HG02973 (cell line): ENCODE results near the gene ZNF841.
"Not testable (repeated sequence)": the region's sequence is repeated elsewhere in the genome, so short reads cannot be mapped to it uniquely, and the experiment has no call there.

Source experiments
- ATAC-seq: cut with Tn5 transposase; IDR thresholded peaks from one replicate; pipeline ENCODE4 v1.9.1; 2021; ENCODE audit warnings: moderate library complexity; ENCODE audit not compliant: unreplicated experiment

The ZNF841 gene

GRCh38 chr19:52095172-52096014, at the start of gene ZNF841:
Gene ZNF841, minus strand, starts transcription at chr19:52095765. Its CDS starts 10,964 bp downstream, at chr19:52084801.
- peak; percentile 87 for ATAC-seq

DNA sequence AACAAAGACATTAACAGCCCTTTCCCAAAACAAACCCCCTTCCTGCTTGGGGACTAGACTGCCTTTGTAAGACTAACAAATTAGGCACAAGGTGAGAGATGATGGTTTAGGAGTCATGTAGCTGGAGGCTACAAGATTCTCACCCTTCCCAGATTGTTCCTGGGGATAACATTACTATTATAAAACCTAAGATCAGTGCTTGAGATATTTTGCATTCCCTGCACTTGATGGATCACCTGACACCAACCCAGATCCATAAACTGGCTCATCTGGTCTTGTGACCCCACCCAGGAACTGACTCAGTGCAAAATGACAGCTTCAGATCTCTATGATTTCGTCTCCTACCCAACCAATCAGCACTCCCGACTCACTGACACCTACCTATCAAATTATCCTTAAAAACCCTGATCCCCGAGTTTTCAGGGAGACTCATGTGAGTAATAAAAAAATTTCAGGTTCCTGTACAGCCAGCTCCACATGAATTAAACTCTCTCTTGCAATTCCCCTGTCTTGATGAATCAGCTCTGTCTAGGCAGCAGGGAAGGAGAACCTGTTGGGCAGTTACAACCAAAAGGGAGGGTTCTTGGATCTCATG, 46.5 kb upstream of the ZNF841 start:
- ATAC-seq = no peak

GRCh38 chr19:52141203-52141602, 45.6 kb upstream of the ZNF841 start:
- ATAC-seq = no peak

- ATAC-seq = peak; percentile 95
Observed at GRCh38 chr19:52140032-52140710, 44.6 kb upstream of the ZNF841 start.

- peak; percentile 48 for ATAC-seq
Observed at GRCh38 chr19:52139252-52140031, 43.9 kb upstream of the ZNF841 start, which contains the start of gene ZNF616. Gene ZNF616, minus strand, starts transcription at chr19:52139938. Its CDS starts 9,426 bp downstream, at chr19:52130512.

GRCh38 chr19:52138983-52139251, 43.4 kb upstream of the ZNF841 start:
- no peak for ATAC-seq

DNA sequence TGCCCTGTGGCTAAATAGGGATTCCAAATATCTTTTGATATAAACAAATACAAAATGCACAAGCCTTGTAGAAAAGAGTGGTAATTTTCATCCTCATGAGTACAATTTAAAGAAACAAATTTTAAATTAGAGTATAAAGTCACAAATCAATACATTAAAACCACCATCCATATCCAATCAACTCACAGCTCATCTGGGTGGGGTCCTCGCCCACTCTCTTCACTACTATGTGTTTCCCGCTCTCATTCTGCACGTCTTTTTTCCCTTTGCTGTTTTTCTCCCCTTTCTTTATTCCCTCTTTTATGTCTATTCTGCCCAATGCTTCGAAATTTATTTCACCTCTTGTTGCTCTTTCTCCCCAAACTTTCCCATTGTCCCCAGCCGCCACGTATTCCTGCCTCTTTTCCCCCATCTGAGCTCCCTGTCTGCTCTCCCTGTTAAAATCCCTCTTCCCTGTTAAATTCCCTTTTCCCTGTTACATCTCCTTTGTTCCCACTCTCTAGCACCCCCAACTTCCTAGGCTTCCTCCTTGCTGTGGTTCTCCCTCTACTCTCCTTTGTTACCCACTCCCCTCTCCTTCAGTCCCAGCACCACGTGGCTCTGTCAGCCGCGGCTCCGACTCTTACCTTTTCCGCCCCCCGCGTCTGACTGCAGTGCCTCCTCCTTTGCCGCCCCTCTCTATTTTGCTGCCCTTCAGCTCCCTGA, 42.9 kb upstream of the ZNF841 start:
- no peak for ATAC-seq

- ATAC-seq = no peak
Observed at GRCh38 chr19:52120286-52120685, 24.7 kb upstream of the ZNF841 start.

DNA sequence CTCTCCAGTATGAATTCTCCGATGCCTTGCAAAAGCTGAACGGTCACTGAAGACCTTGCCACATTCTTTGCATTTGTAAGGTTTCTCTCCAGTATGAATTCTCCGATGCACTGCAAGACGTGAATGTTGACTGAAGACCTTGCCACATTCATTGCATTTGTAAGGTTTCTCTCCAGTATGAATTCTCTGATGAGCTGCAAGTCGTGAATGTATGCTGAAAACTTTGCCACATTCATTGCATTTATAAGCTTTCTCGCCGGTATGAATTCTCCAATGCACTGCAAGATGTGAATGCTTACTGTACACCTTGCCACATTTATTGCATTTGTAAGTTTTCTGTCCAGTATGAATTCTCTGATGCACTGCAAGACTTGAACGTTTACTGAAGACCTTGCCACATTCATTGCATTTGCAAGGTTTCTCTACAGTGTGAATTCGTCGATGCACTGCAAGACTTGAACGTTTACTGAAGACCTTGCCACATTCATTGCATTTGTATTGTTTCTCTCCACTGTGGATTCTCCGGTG, 20.0 kb upstream of the ZNF841 start:
- no peak for ATAC-seq

DNA sequence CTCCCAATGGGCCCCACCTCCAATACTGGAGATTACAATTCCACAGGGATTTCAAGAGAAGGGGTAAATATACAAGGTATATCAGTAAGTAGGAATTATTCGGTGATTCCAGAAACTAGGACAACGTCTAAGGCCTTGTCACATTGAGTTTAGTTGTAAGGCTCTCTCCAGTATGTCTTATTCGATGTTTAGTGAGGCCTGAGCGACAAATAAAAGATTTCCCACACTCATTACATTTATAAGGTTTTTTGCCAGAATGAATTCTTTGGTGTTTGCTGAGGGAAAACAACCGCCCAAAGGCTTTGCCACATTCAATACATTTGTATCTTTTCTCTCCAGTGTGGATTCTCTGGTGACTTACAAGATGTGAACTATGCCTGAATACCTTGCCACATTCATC, 19.1 kb upstream of the ZNF841 start:
- ATAC-seq = no peak

DNA sequence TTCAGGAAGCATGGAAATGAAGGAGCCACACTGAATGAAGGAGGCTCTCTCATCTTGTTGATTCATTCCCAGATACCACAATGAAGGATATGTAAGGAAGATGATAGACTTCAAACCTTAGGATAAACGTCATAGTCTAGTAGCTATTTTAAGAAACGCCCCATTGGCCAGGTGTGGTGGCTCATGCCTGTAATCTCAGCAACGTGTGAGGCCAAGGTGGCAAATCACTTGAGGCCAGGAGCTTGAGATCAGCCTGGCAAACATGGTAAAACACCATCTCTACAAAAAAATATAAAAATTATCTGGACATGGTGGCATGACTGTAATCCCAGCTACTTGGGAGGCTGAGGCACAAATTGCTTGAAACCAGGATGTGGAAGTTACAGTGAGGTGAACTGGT, 17.1 kb upstream of the ZNF841 start:
- no peak for ATAC-seq

- ATAC-seq = no peak
Observed at GRCh38 chr19:52110780-52111179, 15.2 kb upstream of the ZNF841 start.

DNA sequence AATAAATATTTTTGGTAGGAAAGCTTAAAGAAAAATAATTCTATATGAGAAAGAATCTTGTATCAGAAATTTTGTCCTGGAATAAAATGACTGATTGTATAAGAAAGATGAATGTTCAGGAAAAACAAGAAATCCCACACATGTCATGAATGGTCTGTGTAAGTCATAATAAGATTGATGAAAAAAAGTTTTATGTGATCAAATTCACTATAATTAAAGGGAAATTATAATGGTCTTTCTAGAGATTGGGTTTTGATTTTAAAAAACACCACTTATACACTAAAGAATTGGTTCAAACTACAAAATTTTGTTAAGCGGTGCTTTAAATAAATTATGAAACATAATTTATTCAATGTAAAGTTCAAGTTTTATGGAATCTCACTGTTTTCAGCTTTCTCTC, 7.2 kb upstream of the ZNF841 start:
- ATAC-seq = no peak

GRCh38 chr19:52101866-52102562, 6.4 kb upstream of the ZNF841 start:
- ATAC-seq = no peak

- ATAC-seq = no peak
Observed at GRCh38 chr19:52099497-52100138, 4.1 kb upstream of the ZNF841 start.

GRCh38 chr19:52096416-52096815, 851 bp upstream of the ZNF841 start:
- not testable (repeated sequence) for ATAC-seq

GRCh38 chr19:52094526-52095130, 937 bp downstream of the ZNF841 start:
- no peak for ATAC-seq

DNA sequence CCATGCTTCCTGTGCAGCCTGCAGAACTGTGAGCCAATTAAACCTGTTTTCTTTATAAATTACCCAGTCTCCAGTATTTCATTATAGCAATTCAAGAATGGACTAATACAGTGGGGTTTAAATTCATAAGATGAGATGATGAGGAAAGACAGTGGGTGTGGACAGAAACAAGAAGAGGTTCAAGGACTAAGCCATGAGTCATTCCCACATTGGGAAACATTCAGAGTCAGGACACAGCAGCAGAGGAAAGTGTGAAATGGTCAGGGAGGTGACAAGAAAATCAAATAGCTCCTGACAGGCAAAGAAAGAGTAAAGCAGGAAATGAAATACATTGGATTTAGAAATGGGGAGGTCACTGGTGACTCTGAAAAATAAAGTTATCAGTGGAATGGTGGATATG, 9.1 kb downstream of the ZNF841 start:
- no peak for ATAC-seq

GRCh38 chr19:52070496-52070895, 25.1 kb downstream of the ZNF841 start:
- ATAC-seq = no peak
